MM.1S (cell line): Measurements from ENCODE around the gene NUMA1.

Experiments used
- EZH2 ChIP-seq: fragments of 300-600 bp; sonication (generic); optimal IDR thresholded peaks from 2 replicates; pipeline ENCODE3; 2017; ENCODE audit warnings: low read depth, mild to moderate bottlenecking, antibody characterized with exemption, low read length, mixed read lengths
- EZH2phosphoT487 ChIP-seq: fragments of 300-600 bp; sonication (generic); IDR thresholded peaks from 2 replicates; pipeline ENCODE4 v1.6.1; 2018; ENCODE audit warnings: antibody characterized with exemption, low read length
- TF ChIP-seq, protein P1 (sequence below): fragments of 300-600 bp; sonication (generic); IDR thresholded peaks from 2 replicates; pipeline ENCODE4 v1.5.1; 2016; ENCODE audit warnings: antibody characterized with exemption, low read length, mixed read lengths

DNA sequence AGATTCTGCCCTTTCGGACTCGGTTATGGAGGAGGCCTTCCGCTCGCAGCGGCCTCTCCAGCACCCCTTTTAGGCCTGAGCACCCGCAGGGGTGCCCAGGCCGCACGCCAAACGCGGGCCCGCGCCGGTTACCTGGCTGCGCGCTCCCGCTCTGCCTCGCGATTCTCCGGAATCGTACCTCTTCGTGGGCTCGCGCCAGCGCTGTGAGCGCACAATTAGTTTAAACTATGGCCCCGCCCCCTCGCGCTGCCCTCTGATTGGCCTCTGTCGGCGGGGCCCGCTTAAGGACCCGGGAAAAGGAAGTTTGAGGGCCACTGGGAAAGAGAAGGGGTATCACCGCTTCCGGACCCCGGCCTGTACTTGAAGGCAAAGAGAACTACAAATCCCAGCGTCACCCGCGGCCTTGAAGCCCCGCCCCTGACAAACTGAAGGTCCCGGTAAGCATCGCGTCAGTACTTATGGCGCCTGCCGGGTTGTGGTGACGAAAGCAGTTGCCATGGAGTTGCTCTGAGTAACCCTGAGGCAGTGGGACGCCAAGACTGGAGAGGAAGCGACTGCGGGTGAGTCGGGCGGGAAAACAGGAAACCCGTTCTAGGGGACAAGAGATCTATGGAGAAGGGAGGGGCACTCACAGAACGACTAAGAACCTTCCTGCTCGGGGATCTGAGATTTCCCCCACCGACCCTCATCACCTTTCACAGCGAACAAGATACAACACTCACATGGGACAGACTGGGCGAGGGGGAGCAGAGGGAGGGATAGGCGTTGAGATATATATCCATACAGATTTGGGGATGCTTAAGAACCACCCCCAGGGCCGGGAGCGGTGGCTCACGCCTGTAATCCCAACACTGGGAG, at the start of gene NUMA1, which contains the start of gene LRRC51:
- TF ChIP-seq, protein P1, sequence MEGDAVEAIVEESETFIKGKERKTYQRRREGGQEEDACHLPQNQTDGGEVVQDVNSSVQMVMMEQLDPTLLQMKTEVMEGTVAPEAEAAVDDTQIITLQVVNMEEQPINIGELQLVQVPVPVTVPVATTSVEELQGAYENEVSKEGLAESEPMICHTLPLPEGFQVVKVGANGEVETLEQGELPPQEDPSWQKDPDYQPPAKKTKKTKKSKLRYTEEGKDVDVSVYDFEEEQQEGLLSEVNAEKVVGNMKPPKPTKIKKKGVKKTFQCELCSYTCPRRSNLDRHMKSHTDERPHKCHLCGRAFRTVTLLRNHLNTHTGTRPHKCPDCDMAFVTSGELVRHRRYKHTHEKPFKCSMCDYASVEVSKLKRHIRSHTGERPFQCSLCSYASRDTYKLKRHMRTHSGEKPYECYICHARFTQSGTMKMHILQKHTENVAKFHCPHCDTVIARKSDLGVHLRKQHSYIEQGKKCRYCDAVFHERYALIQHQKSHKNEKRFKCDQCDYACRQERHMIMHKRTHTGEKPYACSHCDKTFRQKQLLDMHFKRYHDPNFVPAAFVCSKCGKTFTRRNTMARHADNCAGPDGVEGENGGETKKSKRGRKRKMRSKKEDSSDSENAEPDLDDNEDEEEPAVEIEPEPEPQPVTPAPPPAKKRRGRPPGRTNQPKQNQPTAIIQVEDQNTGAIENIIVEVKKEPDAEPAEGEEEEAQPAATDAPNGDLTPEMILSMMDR, result no peak
- TF ChIP-seq EZH2, result no peak
- no peak for TF ChIP-seq EZH2phosphoT487
